HG03575 (cell line): ENCODE data around the gene LMOD2.

Experiments used
- ATAC-seq: cut with Tn5 transposase; IDR thresholded peaks from one replicate; pipeline ENCODE4 v1.9.1; 2021; ENCODE audit not compliant: unreplicated experiment, insufficient number of reproducible peaks, low FRiP score; ENCODE audit errors: extremely low read depth

LMOD2 gene

DNA sequence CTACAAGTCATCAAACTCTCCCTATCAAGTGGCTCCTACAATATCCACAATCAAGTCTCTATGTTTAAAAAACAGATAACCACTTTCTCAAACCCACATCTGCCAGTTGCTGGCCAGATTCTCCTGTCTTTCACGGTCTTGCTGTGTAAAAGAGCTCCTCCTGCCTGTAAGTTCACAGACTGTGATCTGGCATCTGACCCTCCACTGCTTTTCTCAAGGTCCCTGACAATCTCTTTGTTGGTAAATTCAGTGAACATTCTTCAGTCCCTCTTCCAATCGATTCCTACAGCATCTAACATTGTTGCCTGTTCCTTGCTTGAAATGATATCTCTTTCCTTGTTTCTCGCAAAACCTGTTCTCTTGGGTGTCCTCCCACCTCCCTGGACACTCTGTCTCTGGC lies 18.5 kb upstream of the LMOD2 start:
- no peak for ATAC-seq

- no peak for ATAC-seq
Observed at GRCh38 chr7:123637878-123638277, 17.8 kb upstream of the LMOD2 start.

GRCh38 chr7:123639631-123640030 lies 16.0 kb upstream of the LMOD2 start:
- ATAC-seq, result no peak

GRCh38 chr7:123640583-123640982 lies 15.1 kb upstream of the LMOD2 start:
- ATAC-seq, result no peak

DNA sequence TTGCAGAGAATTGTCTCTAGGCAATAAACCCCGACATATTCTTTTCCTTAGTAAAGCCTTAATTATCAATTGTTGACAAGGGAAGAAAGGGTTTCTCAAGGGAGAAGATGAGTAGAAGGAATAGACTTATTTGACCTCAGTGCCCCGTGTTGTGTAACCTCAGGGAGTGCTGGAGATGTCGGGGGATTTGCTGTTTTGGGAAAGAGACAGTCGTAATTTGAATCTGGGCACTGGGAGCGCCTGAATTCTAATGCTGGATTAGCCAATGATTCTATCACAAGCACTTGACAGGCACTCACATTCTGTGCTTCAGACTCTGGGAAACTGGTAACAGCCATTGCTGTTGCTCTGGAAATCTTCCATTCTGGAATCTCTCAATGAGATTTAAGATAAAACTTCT lies 13.8 kb upstream of the LMOD2 start:
- no peak for ATAC-seq

- ATAC-seq, result no peak
Observed at GRCh38 chr7:123643495-123644441, 11.9 kb upstream of the LMOD2 start.

GRCh38 chr7:123645516-123645915 lies 10.2 kb upstream of the LMOD2 start:
- no peak for ATAC-seq

GRCh38 chr7:123647106-123647730 lies 8.4 kb upstream of the LMOD2 start:
- ATAC-seq, result no peak

DNA sequence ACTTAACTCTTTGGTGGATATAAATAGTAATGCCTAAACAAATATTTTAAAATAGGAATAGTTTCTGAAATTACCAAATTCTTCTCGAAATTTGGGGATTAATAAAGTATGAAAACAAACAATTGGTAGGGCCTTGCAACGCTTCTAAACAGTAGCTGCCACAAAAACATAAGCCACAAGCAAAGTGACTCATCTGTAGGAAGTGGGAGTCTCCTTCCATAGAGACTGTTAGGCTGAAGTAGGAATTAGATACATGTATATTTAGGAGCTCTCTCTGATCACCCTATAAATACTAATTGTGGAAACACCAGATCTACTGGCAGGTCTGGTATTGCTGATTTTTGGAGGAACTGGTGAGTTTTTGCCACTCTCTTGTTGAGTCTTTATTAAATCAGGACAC lies 5.7 kb upstream of the LMOD2 start:
- no peak for ATAC-seq

- ATAC-seq, result no peak
Observed at GRCh38 chr7:123650595-123650994, 5.1 kb upstream of the LMOD2 start.

- ATAC-seq, result no peak
Observed at GRCh38 chr7:123652406-123652805, 3.3 kb upstream of the LMOD2 start.

DNA sequence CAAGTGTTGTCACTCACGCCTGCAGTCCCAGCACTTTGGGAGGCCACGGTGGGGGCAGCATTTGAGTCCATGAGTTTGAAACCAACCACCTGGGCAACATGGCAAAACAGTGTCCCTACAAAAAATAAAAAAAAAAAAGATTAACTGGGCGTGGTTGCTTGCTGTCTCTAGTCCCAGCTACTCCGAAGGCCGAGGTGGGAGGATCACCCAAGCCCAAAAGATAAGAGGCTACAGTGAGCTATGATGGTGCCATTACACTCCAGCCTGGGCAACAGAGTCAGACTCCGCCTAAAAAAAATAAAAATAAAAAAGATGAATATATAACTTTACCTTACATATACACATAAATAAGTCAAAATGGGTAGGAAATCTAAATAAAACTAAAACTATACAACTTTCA lies 2.5 kb upstream of the LMOD2 start:
- no peak for ATAC-seq

GRCh38 chr7:123656544-123657303 lies 1.1 kb downstream of the LMOD2 start:
- no peak for ATAC-seq

DNA sequence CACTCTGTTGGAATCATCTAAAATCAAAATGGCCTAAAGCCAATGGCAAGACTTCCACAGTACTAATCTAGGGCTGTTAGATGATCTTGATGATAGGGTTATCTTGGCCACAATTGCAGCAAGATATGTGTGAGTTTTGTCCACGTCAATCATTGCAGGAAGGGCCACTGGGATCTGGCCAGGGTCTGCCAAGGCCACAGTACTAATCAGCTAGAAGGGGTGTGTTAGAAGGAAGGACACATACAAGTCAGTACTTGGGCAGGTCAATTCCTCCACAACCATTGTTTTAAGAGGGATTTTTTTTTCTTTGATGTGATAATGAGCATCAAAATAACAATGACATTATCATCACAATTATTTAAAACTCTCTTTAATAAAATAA lies 1.6 kb downstream of the LMOD2 start:
- no peak for ATAC-seq

DNA sequence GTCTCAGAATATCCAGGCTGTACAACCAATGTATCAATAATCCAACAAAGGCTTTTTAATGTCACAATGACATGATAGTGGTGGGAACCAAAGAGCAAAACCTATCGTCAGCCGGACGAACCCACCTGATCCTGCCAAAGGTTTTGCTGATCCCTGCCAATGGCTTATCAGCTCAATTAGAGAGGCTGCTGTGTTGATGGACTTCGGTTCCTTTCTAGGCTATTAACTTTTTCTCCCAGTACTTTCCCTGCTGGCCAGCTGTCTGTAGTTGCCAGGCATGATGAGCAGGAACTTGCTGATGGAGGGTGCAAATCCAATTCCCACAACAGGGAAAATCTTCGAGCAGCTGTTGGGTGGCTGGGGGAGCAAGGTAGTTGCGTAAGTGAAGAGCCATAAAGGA lies 2.4 kb downstream of the LMOD2 start:
- ATAC-seq, result no peak

DNA sequence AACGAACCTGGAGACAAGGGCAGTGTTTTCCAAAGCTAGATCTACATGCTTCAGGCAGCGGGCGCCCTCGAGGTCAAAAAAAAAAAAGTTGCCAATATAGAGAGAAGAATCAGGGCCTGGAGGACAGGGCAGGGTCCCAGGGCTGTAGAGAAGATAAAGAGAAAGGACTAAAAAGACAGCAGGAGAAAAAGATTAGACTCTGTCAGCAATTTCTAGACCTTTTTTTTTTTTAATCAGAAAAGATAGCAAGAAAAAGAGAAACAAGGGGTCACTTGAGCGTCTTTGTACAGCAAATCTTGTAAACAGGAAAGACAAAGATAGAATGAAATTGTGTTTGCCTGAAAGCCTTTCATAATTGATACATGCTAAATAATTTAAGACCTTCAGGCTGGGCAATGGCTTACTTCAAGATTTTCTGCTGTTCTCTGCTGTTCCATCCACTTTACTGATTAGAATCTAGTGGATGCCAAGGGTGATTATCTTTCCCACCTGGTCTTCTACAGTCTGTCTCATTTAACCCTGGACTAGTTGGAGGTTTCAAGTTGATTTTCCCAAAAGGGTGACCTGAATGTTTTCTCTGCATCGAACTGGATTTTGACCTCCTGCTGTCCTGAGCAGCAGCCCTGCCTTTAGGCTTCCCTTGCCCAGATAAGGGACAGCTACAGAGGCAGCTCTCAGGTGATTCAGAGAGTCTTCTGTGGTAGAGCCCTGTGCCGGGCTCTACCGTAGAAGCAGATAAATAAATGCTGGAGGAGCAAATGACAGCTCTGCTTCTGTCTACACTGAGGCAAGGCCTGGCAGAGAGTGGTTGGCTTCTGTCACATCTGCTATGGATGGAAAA lies 5.1 kb downstream of the LMOD2 start:
- no peak for ATAC-seq

DNA sequence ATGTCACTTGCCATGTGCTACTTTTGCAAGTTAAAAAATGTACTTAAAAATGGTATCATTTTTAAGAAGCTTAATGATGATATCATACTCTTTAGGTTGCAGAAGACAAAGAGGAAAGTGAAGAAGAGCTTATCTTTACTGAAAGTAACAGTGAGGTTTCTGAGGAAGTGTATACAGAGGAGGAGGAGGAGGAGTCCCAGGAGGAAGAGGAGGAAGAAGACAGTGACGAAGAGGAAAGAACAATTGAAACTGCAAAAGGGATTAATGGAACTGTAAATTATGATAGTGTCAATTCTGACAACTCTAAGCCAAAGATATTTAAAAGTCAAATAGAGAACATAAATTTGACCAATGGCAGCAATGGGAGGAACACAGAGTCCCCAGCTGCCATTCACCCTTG lies 6.1 kb downstream of the LMOD2 start:
- no peak for ATAC-seq

DNA sequence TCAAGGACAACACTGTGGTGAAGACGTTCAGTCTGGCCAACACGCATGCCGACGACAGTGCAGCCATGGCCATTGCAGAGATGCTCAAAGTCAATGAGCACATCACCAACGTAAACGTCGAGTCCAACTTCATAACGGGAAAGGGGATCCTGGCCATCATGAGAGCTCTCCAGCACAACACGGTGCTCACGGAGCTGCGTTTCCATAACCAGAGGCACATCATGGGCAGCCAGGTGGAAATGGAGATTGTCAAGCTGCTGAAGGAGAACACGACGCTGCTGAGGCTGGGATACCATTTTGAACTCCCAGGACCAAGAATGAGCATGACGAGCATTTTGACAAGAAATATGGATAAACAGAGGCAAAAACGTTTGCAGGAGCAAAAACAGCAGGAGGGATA lies 6.6 kb downstream of the LMOD2 start:
- no peak for ATAC-seq

DNA sequence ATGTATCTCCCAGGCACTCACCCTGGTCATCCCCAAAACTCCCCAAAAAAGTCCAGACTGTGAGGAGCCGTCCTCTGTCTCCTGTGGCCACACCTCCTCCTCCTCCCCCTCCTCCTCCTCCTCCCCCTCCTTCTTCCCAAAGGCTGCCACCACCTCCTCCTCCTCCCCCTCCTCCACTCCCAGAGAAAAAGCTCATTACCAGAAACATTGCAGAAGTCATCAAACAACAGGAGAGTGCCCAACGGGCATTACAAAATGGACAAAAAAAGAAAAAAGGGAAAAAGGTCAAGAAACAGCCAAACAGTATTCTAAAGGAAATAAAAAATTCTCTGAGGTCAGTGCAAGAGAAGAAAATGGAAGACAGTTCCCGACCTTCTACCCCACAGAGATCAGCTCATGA lies 7.1 kb downstream of the LMOD2 start:
- ATAC-seq, result no peak
